ENCODE measurements around the gene C16orf74.

The C16orf74 gene

DNA sequence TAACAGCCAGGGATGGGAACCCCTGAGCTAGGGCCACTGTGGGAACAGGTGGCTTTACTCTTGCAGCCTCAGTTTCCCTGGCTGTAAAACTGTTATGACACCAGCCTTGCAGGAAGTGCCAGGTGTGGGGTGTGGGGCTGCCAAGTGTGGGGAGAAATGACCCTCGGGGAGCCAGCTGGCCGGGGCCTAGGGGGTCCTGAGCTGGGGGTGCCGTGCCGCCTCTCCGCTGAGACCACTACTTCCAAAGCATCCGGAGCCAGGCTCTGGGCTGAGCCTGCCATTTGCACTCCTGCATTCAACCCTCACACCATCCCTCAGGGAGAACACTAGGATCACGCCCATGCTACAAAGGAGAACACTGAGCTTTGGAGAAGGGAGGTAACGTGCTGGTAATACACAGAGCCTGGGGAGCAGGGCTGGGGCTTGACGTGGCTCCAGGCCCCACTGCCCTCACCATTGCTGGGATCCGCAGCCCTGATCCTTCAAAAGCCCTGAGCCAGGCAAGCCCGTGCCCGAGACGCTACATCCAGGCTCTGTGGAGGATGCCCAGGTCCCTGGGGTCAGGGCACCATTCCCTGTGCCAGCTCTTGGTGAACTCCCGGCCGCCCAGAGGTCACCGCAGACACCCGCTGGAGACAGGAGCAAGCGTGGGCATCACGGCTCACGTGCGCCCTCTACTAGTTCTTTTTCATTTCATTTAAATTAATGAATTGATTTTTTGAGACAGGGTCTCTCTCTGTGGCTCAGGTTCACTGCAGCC lies 33.3 kb downstream of the C16orf74 start:
- DNase-seq (ENCODE audit: low spot score): peak; percentile 54

DNA sequence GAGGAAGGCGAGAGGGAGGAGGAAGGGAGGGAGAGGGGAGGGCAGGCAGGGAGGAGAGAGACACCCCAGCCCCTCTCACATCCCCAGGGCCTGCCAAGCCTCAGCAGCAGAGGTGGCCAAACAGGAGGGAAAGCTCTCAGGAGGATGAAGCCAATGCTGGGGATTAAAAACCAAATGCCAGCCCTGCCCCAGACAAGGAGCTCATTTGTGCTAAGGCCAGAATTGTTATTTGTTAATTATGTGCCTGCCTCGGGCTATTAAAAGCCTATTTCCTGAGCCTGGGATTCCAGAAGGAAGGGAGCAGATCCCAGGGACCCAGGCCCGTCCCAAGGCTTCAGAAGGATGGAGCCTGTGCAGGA lies 34.2 kb downstream of the C16orf74 start:
- peak; percentile 51 for DNase-seq (ENCODE audit: low spot score)

- no peak for DNase-seq (ENCODE audit: low spot score)
Measured at GRCh38 chr16:85716022-85716679, 34.7 kb downstream of the C16orf74 start.

DNA sequence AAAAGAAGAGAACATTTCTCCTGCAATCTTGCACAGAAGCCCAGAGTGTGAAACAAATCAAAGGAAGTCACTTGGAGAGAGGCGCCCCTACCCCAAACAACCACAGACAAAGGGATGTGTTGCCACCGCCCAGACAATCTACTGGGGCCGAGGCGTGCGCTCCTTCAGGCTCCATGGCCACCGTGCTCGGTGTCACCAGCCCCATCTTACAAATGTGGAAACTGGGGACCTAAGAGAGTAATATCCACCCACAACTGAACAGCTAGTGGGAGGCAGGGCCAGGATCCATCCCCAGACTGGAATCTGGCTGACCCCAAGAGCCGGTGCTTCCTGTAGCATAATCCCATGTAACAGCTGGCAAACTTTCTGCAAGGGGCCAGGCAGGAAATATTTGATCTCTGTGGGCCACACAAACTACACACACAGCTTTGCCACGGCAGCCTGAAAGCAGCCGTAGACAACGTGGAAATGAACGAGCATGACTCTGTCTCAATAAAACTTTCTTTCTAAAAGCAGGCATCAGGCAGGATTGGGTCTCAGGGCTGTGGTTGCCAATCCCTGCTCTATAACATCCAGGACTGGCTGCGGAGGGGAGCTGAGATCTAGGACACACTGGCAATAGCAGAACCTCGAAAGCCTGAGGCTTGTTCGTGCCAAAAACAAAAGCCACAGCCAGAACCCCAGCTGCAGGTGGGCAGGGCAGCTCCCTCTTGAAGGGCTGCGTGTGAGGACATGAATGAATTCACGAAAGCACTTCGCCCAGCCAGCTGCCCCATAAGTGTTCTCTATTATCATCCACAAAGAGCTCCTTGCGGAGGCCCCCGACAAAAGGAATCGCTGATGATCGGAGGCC lies 35.5 kb downstream of the C16orf74 start:
- DNase-seq (ENCODE audit: low spot score): no peak

- no peak for DNase-seq (ENCODE audit: low spot score)
Measured at GRCh38 chr16:85712801-85713200, 38.1 kb downstream of the C16orf74 start.

DNA sequence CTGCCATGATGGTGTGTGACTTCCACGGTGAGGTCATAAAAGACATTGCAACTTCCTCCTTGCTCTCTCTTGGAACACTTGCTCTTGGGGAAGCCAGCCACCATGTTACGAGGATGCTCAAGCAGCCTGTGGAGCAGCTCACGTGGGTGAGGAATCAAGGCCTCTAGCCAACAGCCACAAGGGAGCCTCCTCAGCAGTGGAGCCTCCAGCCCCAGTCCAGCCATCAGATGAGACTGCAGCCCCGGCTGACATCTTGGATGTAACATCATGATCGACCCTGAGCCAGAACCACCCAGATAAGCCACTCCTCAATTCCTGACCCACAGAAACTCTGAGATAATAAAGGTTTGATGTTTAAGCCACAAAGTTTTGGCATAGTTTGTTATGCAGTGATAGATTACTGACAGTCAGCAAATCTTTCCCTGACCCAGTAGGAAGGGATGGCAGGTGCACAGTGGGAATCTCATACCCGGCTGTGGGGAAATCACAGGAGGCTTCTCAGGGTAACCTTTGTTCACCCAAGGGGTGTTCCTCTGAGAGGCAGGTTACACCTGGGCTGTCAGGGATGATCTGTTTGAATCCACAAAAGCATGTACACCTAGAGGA lies 38.8 kb downstream of the C16orf74 start:
- DNase-seq (ENCODE audit: low spot score): no peak

- no peak for DNase-seq (ENCODE audit: low spot score)
Measured at GRCh38 chr16:85710732-85711131, 40.2 kb downstream of the C16orf74 start.

DNA sequence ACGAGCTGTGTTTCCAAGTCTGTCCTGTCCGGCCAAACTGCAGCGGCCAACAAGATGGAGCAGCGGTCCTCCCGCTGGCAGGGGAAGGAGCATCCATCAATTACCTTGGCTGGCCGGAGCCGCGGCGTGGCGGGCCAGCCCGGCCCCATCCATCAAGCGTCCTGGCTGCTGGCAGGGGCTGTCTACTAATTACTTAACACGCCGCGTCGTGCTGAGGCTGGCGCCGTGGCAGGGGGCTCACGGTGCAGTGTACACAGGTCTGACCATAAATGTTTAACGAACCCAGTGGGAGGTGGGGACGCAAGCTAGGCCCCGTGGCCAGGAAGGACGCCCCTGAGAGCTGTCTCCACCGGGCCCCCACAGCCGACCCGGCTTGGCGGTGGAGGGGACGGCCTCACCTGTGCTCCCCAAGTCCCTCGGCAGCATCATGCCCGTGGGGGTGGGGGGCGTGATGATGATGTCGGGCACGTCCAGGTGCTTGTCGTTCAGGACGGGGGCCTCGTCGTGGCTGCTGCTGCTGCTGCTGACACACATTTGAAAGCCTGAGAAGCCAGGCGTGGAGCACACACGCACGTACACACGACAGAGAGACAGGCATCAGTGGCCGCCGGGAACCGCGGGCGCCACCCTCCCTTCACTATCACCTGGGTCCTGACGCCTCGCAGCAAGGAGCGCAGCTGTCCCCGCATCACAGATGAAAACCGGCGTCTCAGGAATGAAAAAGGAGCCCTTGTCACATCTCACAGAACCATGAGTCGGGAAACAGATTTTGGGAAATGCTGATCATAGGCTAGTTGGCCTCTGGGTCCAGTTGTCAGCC lies 40.9 kb downstream of the C16orf74 start:
- no peak for DNase-seq (ENCODE audit: low spot score)

DNA sequence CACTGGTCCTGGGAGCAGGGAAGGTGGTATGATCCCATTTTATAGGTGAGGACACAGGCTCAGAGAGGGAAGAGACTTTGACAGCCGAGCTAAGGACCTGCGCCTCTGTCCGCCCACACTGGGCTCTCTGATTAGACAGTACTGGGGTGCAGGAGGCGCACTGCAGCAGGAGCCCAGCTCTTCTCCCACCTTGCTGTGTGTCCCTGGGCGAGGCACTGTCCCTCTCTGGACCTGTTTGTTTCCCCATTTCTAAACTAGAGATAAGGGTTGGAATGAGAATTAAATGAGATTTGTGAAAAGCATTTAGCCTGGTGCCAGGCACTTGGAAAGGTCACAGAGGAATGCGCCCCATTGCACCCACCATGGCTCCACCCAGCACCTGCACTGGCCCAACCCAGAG lies 42.6 kb downstream of the C16orf74 start:
- no peak for DNase-seq (ENCODE audit: low spot score)

GRCh38 chr16:85707528-85708095 lies 43.3 kb downstream of the C16orf74 start:
- DNase-seq (ENCODE audit: low spot score): no peak

DNA sequence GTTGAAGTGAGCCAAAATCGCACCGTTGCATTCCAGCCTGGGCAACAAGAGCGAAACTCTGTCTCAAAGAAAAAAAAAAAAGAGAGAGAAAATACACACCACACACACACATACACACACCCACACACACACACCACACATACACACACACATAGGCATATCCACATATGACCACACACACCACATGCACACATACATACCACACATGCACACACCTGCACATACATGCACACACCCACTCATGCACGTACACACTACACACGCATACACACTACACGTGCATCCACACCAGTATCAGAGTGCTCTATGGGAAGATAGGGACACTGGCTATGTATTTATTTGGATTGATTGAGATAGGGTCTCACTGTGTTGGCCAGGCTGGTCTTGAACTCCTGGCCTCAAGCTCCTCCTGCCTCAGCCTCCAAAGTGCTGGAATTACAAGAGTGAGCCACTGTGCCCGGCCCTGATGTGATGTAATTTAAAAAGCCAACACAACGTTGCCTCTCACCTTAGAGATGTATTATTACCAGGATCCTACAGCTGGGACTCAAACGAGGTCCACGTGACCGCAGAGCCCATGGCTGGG lies 44.4 kb downstream of the C16orf74 start:
- DNase-seq (ENCODE audit: low spot score): no peak

- DNase-seq (ENCODE audit: low spot score): no peak
Measured at GRCh38 chr16:85704900-85705846, 45.7 kb downstream of the C16orf74 start.

- no peak for DNase-seq (ENCODE audit: low spot score)
Measured at GRCh38 chr16:85704011-85704410, 46.9 kb downstream of the C16orf74 start.

DNA sequence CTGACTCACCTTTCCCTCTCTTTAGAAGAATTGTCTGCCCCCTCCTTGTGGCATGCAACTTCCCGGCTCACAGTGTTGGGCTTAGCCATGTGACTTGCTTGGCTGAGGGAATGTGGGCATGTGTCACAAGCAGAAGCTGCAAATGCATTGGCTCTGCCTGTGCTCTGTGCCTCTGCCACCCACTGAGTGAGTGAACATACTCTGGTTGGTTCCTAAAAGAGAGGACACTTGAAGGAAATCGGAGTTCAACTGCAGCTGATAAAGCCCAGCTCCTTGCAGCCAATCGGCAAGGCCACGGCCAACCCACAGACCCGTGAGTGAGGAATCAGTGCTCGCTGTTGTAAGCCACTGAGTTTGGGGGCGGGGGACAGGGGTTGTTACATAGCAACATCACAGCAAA lies 51.3 kb downstream of the C16orf74 start:
- no peak for DNase-seq (ENCODE audit: low spot score)

- no peak for DNase-seq (ENCODE audit: low spot score)
Measured at GRCh38 chr16:85698935-85699558, 51.8 kb downstream of the C16orf74 start.

- no peak for DNase-seq (ENCODE audit: low spot score)
Measured at GRCh38 chr16:85698459-85698891, 52.4 kb downstream of the C16orf74 start.

GRCh38 chr16:85697431-85697830 lies 53.5 kb downstream of the C16orf74 start:
- no peak for DNase-seq (ENCODE audit: low spot score)

DNA sequence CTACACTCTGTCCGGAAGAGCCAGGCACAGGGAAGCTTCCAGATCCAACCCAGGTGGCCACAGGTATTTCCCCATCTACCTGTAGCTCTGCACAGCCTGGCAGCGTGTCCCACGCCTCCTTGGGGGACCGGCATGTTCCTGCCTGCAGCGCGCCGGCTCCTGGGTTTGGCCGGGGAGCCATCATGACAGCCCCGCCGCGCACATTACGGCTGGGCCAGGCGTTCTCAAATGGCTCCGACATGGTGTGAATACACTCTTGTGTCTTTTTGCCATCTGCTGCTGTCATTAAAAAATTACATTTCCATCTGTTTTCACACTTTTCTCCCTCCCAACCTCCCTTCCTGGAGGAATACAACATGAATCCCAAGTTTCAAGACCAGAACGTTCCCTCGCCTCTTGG lies 54.1 kb downstream of the C16orf74 start:
- no peak for DNase-seq (ENCODE audit: low spot score)
